ENCODE data around the gene DCTN4.

GRCh38 chr5:150660108-150660831 lies 98.5 kb downstream of the DCTN4 start:
- TF ChIP-seq CTCF (IDR thresholded peaks at IDR 0.05; ENCODE audit: control extremely low read depth in 1 of 3, insufficient read depth in 1 of 3, low read depth in 1 of 3, low read length in 3 of 3) (no peak), YY1 (IDR thresholded peaks at IDR 0.05; ENCODE audit: low read depth, low read length) (no peak), POLR2A (IDR thresholded peaks at IDR 0.05; ENCODE audit: control extremely low read depth in 1 of 2, low read depth in 2 of 2, low read length in 2 of 2) (no peak), TEAD4 (IDR thresholded peaks at IDR 0.05; ENCODE audit: low read depth, low read length) (no peak), TAF1 (IDR thresholded peaks at IDR 0.05; ENCODE audit: low read depth, low read length) (no peak), EP300 (IDR thresholded peaks at IDR 0.05; ENCODE audit: borderline replicate concordance in 1 of 2, low read depth in 2 of 2, low read length in 2 of 2) (no peak), EZH2 (IDR thresholded peaks at IDR 0.05; ENCODE audit: low read depth, low read length, severe bottlenecking) (no peak), SIN3A (conservative IDR thresholded peaks at IDR 0.05 in 1 of 2, IDR thresholded peaks at IDR 0.05 in 1 of 2; ENCODE audit: low read depth in 1 of 2, low read length in 2 of 2) (no peak), SIX5 (IDR thresholded peaks at IDR 0.05; ENCODE audit: low read depth, low read length) (no peak), ZNF274 (IDR thresholded peaks at IDR 0.05; ENCODE audit: borderline replicate concordance, extremely low read depth, low read length) (no peak), PHF8 (conservative IDR thresholded peaks at IDR 0.05; ENCODE audit: low read depth, low read length) (no peak), TCF12 (IDR thresholded peaks at IDR 0.05; ENCODE audit: low read depth, low read length) (no peak), RXRA (IDR thresholded peaks at IDR 0.05; ENCODE audit: insufficient read depth, low read depth, low read length) (no peak), CEBPB (IDR thresholded peaks at IDR 0.05; ENCODE audit: low read depth, low read length) (no peak)

Measured in H1 (cell line).